Liver (tissue), 3 donors: ENCODE results near the gene PPP1R13B.

Experiments used
- FOXA2 ChIP-seq: IDR thresholded peaks from 2 replicates; pipeline ENCODE4 v1.6.1; 2016; ENCODE audit warnings: antibody characterized with exemption
- SP1 ChIP-seq: IDR thresholded peaks from 2 replicates; pipeline ENCODE4 v1.6.1; 2018; ENCODE audit warnings: antibody characterized with exemption, mild to moderate bottlenecking
- TAF1 ChIP-seq: conservative IDR thresholded peaks from 2 replicates; pipeline ENCODE4 v1.6.1; 2016; ENCODE audit warnings: antibody characterized with exemption, mild to moderate bottlenecking
- TF ChIP-seq, protein P1 (sequence below): fragments of 150-350 bp; IDR thresholded peaks from 2 replicates; pipeline ENCODE4 v1.5.1; 2017; ENCODE audit warnings: improper control_type of control experiment, low read depth, low read length; ENCODE audit not compliant: missing input control
- donor health status: healthy.
- donor health status: healthy.

DNA sequence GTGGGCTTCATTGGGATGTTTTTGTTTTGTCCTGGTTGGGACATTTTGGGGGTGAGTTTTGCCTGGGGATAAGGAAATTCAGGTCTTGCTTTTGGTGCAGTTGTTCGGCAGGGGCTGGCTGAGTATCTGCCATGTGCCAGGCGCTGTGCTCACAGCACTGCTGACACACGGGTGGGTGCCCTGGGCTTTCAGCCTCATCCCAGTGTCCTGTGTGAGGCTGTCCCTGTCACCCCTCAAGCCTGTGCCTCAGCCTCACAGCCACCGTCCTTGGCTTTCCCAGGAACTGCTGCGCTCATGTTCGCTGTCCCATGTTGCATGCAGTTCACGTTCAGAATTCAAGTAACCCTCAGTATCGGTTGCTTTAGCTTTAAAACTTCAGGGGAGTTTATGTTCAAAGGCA, 157.0 kb downstream of the PPP1R13B start:
- TF ChIP-seq, protein P1, sequence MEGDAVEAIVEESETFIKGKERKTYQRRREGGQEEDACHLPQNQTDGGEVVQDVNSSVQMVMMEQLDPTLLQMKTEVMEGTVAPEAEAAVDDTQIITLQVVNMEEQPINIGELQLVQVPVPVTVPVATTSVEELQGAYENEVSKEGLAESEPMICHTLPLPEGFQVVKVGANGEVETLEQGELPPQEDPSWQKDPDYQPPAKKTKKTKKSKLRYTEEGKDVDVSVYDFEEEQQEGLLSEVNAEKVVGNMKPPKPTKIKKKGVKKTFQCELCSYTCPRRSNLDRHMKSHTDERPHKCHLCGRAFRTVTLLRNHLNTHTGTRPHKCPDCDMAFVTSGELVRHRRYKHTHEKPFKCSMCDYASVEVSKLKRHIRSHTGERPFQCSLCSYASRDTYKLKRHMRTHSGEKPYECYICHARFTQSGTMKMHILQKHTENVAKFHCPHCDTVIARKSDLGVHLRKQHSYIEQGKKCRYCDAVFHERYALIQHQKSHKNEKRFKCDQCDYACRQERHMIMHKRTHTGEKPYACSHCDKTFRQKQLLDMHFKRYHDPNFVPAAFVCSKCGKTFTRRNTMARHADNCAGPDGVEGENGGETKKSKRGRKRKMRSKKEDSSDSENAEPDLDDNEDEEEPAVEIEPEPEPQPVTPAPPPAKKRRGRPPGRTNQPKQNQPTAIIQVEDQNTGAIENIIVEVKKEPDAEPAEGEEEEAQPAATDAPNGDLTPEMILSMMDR: no peak
- TF ChIP-seq TAF1 (no peak), FOXA2 (no peak), SP1 (no peak)
